GM23248 (cell line): ENCODE measurements around the gene PTPRK. TPM values are rescaled to one million over a fixed set of nuclear protein-coding genes. Genes with fewer than 3 reads are reported as not detected.

Source experiments
- DNase-seq: peaks from one replicate; pipeline ENCODE4 v3.0.0-alpha.2; 2015
- H2AFZ ChIP-seq: fragments of 200-600 bp; sonication (generic); 2 replicates; pipeline ENCODE4 v1.6.1; 2016; ENCODE audit warnings: antibody characterized with exemption
- H3F3A ChIP-seq: fragments of 200-600 bp; sonication (generic); 2 replicates; pipeline ENCODE4 v1.6.1; 2016; ENCODE audit warnings: mild to moderate bottlenecking, antibody characterized with exemption, mixed run types; ENCODE audit not compliant: insufficient read depth
- H3K27ac ChIP-seq: fragments of 200-600 bp; sonication (generic); 2 replicates; pipeline ENCODE4 v1.5.1; 2016; ENCODE audit warnings: mild to moderate bottlenecking
- H3K27me3 ChIP-seq: fragments of 200-600 bp; sonication (generic); replicated peaks from 2 replicates; pipeline ENCODE4 v1.6.1; 2016; ENCODE audit warnings: mild to moderate bottlenecking; ENCODE audit not compliant: insufficient read depth
- H3K36me3 ChIP-seq: fragments of 200-600 bp; sonication (generic); 2 replicates; pipeline ENCODE4 v1.6.1; 2016; ENCODE audit warnings: low read depth, mild to moderate bottlenecking
- H3K4me1 ChIP-seq: fragments of 200-600 bp; sonication (generic); 2 replicates; pipeline ENCODE4 v1.6.1; 2016; ENCODE audit warnings: mild to moderate bottlenecking; ENCODE audit not compliant: insufficient read depth
- H3K4me2 ChIP-seq: fragments of 200-600 bp; sonication (generic); one replicate; pipeline ENCODE4 v1.6.1; 2016; ENCODE audit warnings: mild to moderate bottlenecking; ENCODE audit not compliant: unreplicated experiment
- H3K4me3 ChIP-seq: fragments of 200-600 bp; sonication (generic); 2 replicates; pipeline ENCODE4 v1.5.1; 2016; ENCODE audit warnings: mild to moderate bottlenecking
- H3K79me2 ChIP-seq: fragments of 200-600 bp; sonication (generic); 2 replicates; pipeline ENCODE4 v1.6.1; 2016; ENCODE audit warnings: mild to moderate bottlenecking; ENCODE audit not compliant: insufficient read depth
- H3K9ac ChIP-seq: fragments of 200-600 bp; sonication (generic); 2 replicates; pipeline ENCODE4 v1.6.1; 2016; ENCODE audit warnings: mild to moderate bottlenecking
- H3K9me2 ChIP-seq: fragments of 200-600 bp; sonication (generic); 2 replicates; pipeline ENCODE4 v1.6.1; 2016; ENCODE audit warnings: mixed run types, mild to moderate bottlenecking, moderate library complexity; ENCODE audit not compliant: insufficient read depth
- H3K9me3 ChIP-seq: fragments of 200-600 bp; sonication (generic); one replicate; pipeline ENCODE4 v1.6.1; 2017; ENCODE audit warnings: low read depth
- H4K20me1 ChIP-seq: fragments of 200-600 bp; sonication (generic); 2 replicates; pipeline ENCODE4 v1.6.0; 2016; ENCODE audit not compliant: insufficient read depth
- EZH2 ChIP-seq: fragments of 200-600 bp; sonication (generic); IDR thresholded peaks from 2 replicates; pipeline ENCODE4 v1.6.1; 2018; ENCODE audit warnings: antibody characterized with exemption, mild to moderate bottlenecking; ENCODE audit not compliant: insufficient read depth, poor library complexity, severe bottlenecking
- EZH2phosphoT487 ChIP-seq: fragments of 200-600 bp; sonication (generic); IDR thresholded peaks from 2 replicates; pipeline ENCODE4 v1.6.1; 2018; ENCODE audit warnings: antibody characterized with exemption, moderate library complexity, mild to moderate bottlenecking, low read depth; ENCODE audit not compliant: insufficient read depth
- WGBS, 2 experiments: methylation state at CpG; one replicate each; pipeline ENCODE4 v1.1.6; 2015 to 2017; ENCODE audit warnings: low lambda C conversion rate in 2 of 2, low coverage in 1 of 2; ENCODE audit errors: missing lambda C conversion rate in 2 of 2; 5-methylcytosine and 5-hydroxymethylcytosine counted together
- in situ Hi-C: fragments of 300-500 bp; cut with MboI; formaldehyde crosslinking; loops from 2 replicates; pipeline ENCODE4 v1.15.0; 2020
- polyA plus RNA-seq: library from polyadenylated mRNA; unstranded; fragments of >200 nt; fragmentation: Nextera tagmentation; extraction: Ambion mirVana; gene quantifications from 2 replicates; pipeline ENCODE4 v1.2.1, GENCODE V29; 2016
- total RNA-seq: library from RNA; depleted of rRNA; stranded (reverse); fragments of >200 nt; shearing (Covaris generic); gene quantifications from 2 replicates; pipeline ENCODE4 v1.2.3, GENCODE V29; 2014

The PTPRK gene
- total and polyA plus RNA-seq, 2 experiments from 2014 or later = 22.3 to 34.5 TPM

DNA sequence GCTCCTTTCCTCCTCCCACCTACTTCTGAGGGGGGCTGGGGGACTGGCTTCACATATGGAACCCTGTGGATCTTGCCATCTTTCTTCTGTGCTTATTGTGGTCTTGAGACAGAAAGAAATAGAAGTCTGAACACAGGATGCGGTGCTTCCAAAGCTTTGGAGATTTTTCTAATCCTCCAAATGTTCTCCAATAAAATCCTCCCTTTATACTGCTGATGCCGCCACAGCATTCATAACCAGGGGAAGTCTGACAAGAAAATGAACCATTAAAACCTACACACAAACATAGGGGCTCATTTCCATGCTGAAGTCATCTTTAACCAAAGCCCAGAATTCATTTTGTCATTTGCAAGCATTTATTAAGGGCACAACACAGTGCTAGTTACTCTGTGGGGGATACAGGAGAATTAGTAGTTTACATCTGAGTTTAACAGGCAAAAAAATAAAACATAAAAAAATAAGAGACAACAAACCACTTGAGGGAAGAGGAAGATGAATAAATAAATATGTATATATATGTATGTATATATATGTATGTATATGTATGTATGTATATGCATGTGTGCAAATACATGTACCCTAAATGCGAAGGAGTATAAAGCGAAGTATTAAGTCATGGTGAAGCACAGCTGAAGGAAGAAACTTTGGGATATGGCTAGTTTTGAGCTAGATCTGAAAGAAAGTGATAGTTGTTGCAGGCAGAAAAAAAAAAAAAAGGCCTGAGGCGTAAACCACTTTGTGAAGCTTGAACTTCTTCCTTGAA, 5.9 kb upstream of the PTPRK start:
- H3K9me2 ChIP-seq = no peaks in the 10 kb centered on the region
- no peaks in the 10 kb centered on the region for H3K27me3 ChIP-seq
- in situ Hi-C loops = loop anchor here (10.0 kb wide), 1 partner anchor 188 kb away; no protein-coding TSS in a partner anchor
- no peak overlapping the region for H3K27ac ChIP-seq
- no peak overlapping the region for H2AFZ ChIP-seq
- no peak overlapping the region for H3K4me3 ChIP-seq
- no peak for DNase-seq
- no peaks in the 10 kb centered on the region for H4K20me1 ChIP-seq
- no peak for TF ChIP-seq EZH2phosphoT487
- no peak for TF ChIP-seq EZH2
- peaks cover 4% of the 10 kb centered on the region; the same call in 1 of the 2 replicates for H3K4me1 ChIP-seq
- no peaks in the 10 kb centered on the region for H3K9me3 ChIP-seq
- H3K9ac ChIP-seq = no peak overlapping the region
- H3K36me3 ChIP-seq = no peaks in the 10 kb centered on the region
- no peak overlapping the region for H3K4me2 ChIP-seq
- H3K79me2 ChIP-seq = no peaks in the 10 kb centered on the region
- peaks cover 3% of the 10 kb centered on the region for H3F3A ChIP-seq
- WGBS, 2 experiments = 96 to 97% methylated on average over 5 of the region's 5 CpGs

DNA sequence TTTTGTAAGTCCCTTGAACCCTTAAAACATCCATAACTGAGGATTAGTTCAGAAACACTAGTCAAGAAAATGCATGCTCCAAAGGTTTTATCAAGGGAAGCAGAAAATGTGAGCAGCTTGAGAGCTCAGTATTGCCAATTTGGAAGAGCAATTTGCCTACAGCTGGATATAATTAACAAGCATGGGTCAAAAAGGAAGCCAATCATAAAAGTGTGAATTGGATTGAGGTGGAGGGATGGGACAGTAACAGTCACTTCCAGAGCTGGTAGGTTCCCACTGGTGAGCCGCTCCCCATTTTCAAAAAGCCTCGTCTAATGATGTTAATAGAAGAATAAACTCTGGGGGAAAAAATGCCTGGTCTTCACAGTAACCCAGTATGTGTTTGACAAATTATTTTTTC, 5.0 kb upstream of the PTPRK start:
- H3K4me3 ChIP-seq = no peak overlapping the region
- H3K36me3 ChIP-seq = no peaks in the 10 kb centered on the region
- in situ Hi-C loops = loop anchor here (10.0 kb wide), 1 partner anchor 189 kb away; no protein-coding TSS in a partner anchor
- H3K9me2 ChIP-seq = no peaks in the 10 kb centered on the region
- H3K27me3 ChIP-seq = no peaks in the 10 kb centered on the region
- H3K79me2 ChIP-seq = no peaks in the 10 kb centered on the region
- no peak overlapping the region for H3K27ac ChIP-seq
- WGBS, 2 experiments = 92 to 94% methylated on average over 2 of the region's 2 CpGs
- no peak overlapping the region for H3K9ac ChIP-seq
- peaks cover 7% of the 10 kb centered on the region for H3F3A ChIP-seq
- DNase-seq = no peak
- no peaks in the 10 kb centered on the region for H4K20me1 ChIP-seq
- TF ChIP-seq EZH2 = no peak
- TF ChIP-seq EZH2phosphoT487 = no peak
- no peaks in the 10 kb centered on the region for H3K9me3 ChIP-seq
- H2AFZ ChIP-seq = no peak overlapping the region
- peaks cover 5% of the 10 kb centered on the region; the same call in 1 of the 2 replicates for H3K4me1 ChIP-seq
- no peak overlapping the region for H3K4me2 ChIP-seq

DNA sequence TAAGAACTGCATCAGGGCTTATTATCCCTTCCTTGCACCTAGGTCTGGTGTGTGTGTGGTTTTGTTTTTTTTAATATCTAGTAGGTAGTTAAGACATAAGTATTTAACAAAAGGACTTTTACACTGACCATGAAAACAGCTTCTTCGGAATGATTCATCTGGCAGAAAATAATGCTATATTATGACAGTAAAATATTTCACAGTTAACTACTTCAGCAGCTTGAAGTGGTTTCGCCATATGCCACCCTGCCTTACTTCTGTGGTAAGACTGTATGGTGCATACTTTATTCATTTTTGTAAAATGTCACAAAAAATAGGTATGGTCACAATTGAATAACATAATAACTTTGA, 858 bp upstream of the PTPRK start:
- Histone ChIP-seq H3K27me3 (no peaks in the 10 kb centered on the region), H4K20me1 (no peaks in the 10 kb centered on the region), H3K9ac (peak overlapping the region; percentile 89), H2AFZ (peak overlapping the region; percentile 95), H3K4me3 (peak overlapping the region; percentile 95), H3K79me2 (peaks cover 38% of the 10 kb centered on the region), H3K36me3 (no peaks in the 10 kb centered on the region), H3K9me2 (no peaks in the 10 kb centered on the region), H3K9me3 (no peaks in the 10 kb centered on the region), H3K27ac (peak overlapping the region; percentile 88), H3F3A (peaks cover 7% of the 10 kb centered on the region), H3K4me2 (peak overlapping the region; percentile 96), H3K4me1 (peaks cover 21% of the 10 kb centered on the region)
- 36 to 40% methylated on average over 2 of the region's 2 CpGs for WGBS, 2 experiments
- in situ Hi-C loops = loop anchor here (10.0 to 25.0 kb wide), 3 partner anchors 194 to 784 kb away; no protein-coding TSS in a partner anchor
- peak; percentile 67 for DNase-seq
- TF ChIP-seq EZH2phosphoT487 = no peak
- TF ChIP-seq EZH2 = no peak

DNA sequence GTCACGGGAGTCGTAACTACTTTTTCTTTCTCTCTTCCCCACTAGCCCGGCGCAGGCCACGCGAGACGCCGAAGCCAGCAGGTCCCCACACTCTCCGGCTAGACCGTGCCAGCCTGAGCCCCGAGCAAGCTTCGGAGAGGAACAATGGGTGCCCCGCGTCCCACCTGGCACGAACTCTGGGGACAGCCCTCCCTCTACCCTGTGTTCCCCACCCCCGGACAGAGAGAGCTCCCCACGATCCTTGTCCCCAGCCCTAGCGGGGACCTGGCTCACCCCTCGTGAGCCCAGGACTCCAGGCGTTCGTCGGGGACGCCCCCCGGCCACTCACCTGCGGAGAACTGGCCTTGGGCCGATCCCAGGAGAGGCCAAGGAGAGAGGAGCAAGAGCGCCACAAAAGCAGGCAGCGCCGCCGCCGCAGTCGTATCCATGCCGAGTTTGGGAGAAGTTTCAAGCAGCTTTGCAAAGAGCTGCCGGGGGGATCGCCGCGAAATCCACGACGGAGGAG, 416 bp downstream of the PTPRK start:
- H3K4me3 ChIP-seq = peak overlapping the region; percentile 95
- H4K20me1 ChIP-seq = no peaks in the 10 kb centered on the region
- 0 to 1% methylated on average over 34 to 37 of the region's 39 CpGs for WGBS, 2 experiments
- no peaks in the 10 kb centered on the region for H3K27me3 ChIP-seq
- in situ Hi-C loops = loop anchor here (10.0 to 25.0 kb wide), 3 partner anchors 195 to 783 kb away; no protein-coding TSS in a partner anchor
- H3K9me3 ChIP-seq = no peaks in the 10 kb centered on the region
- H3K9ac ChIP-seq = peak overlapping the region; percentile 89
- H3F3A ChIP-seq = peaks cover 19% of the 10 kb centered on the region
- no peaks in the 10 kb centered on the region; the same call in 1 of the 2 replicates for H3K36me3 ChIP-seq
- TF ChIP-seq EZH2 = no peak
- TF ChIP-seq EZH2phosphoT487 = no peak
- H3K4me2 ChIP-seq = peak overlapping the region; percentile 92
- peak overlapping the region; percentile 96 for H2AFZ ChIP-seq
- peaks cover 30% of the 10 kb centered on the region for H3K4me1 ChIP-seq
- peaks cover 51% of the 10 kb centered on the region for H3K79me2 ChIP-seq
- peak; percentile 79 for DNase-seq
- no peaks in the 10 kb centered on the region for H3K9me2 ChIP-seq
- H3K27ac ChIP-seq = peak overlapping the region; percentile 88
